Endothelial cell of umbilical vein (primary cell): ENCODE measurements around the gene MPG.

Source experiments
- JUN ChIP-seq: IDR thresholded peaks from 2 replicates; pipeline ENCODE4 v1.6.1; 2011; ENCODE audit warnings: borderline replicate concordance, low read depth; ENCODE audit not compliant: insufficient read length, insufficient read depth
- TF ChIP-seq, protein P1 (sequence below): IDR thresholded peaks from 2 replicates; pipeline ENCODE4 v1.6.1; 2011; ENCODE audit not compliant: insufficient read depth, insufficient read length

DNA sequence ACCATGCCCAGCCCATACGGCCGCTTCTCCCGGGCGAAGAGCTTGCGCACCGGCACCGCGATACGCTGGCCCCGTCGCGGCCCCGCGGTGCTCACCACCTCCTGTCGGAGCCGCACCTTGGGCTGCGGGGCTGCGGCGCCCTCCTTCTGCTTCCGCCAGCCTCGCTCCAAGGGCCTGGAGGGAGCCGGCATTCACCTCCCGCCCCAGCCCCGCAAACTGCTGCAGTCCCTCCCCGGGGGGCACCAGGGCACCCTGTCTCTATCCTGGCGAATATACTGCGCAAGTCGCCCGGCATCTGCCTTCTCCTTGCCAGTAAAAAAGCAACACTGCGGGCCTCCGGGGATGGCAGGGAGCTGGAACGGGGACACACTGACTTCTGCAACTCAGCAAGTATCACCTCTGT lies 16.1 kb upstream of the MPG start:
- TF ChIP-seq, protein P1, sequence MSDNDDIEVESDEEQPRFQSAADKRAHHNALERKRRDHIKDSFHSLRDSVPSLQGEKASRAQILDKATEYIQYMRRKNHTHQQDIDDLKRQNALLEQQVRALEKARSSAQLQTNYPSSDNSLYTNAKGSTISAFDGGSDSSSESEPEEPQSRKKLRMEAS: no peak
- no peak for TF ChIP-seq JUN
